Measurements from ENCODE around the gene ARSB.

The ARSB gene

GRCh38 chr5:78763659-78764189, 221.4 kb downstream of the ARSB start:
- TF ChIP-seq REST (IDR thresholded peaks at IDR 0.05; ENCODE audit: insufficient read depth in 1 of 2, low read depth in 2 of 2, low read length in 2 of 2): no peak
- no peak for TF ChIP-seq FOXP2 (optimal IDR thresholded peaks at IDR 0.05; ENCODE audit: borderline replicate concordance, extremely low read depth, extremely low read length, insufficient read depth)
- no peak for TF ChIP-seq TAF1 (IDR thresholded peaks at IDR 0.05; ENCODE audit: borderline replicate concordance, insufficient read depth, low read length)
- TF ChIP-seq SIN3A (IDR thresholded peaks at IDR 0.05; ENCODE audit: borderline replicate concordance, insufficient read depth, low read length): no peak
- TF ChIP-seq POLR2AphosphoS5 (IDR thresholded peaks at IDR 0.05; ENCODE audit: low read depth, low read length): no peak

GRCh38 chr5:78761840-78762239, 223.3 kb downstream of the ARSB start:
- no peak for TF ChIP-seq REST (IDR thresholded peaks at IDR 0.05; ENCODE audit: insufficient read depth in 1 of 2, low read depth in 2 of 2, low read length in 2 of 2)

GRCh38 chr5:78760770-78761169, 224.3 kb downstream of the ARSB start:
- TF ChIP-seq FOXP2 (optimal IDR thresholded peaks at IDR 0.05; ENCODE audit: borderline replicate concordance, extremely low read depth, extremely low read length, insufficient read depth) (no peak), POLR2AphosphoS5 (IDR thresholded peaks at IDR 0.05; ENCODE audit: low read depth, low read length) (no peak), SIN3A (IDR thresholded peaks at IDR 0.05; ENCODE audit: borderline replicate concordance, insufficient read depth, low read length) (no peak), REST (IDR thresholded peaks at IDR 0.05; ENCODE audit: insufficient read depth in 1 of 2, low read depth in 2 of 2, low read length in 2 of 2) (no peak), TAF1 (IDR thresholded peaks at IDR 0.05; ENCODE audit: borderline replicate concordance, insufficient read depth, low read length) (no peak)

- no peak for TF ChIP-seq FOXP2 (optimal IDR thresholded peaks at IDR 0.05; ENCODE audit: borderline replicate concordance, extremely low read depth, extremely low read length, insufficient read depth)
- TF ChIP-seq TAF1 (IDR thresholded peaks at IDR 0.05; ENCODE audit: borderline replicate concordance, insufficient read depth, low read length): no peak
- TF ChIP-seq REST (IDR thresholded peaks at IDR 0.05; ENCODE audit: insufficient read depth in 1 of 2, low read depth in 2 of 2, low read length in 2 of 2): no peak
- no peak for TF ChIP-seq SIN3A (IDR thresholded peaks at IDR 0.05; ENCODE audit: borderline replicate concordance, insufficient read depth, low read length)
- no peak for TF ChIP-seq POLR2AphosphoS5 (IDR thresholded peaks at IDR 0.05; ENCODE audit: low read depth, low read length)
Measured at GRCh38 chr5:78760366-78760765, 224.7 kb downstream of the ARSB start.

GRCh38 chr5:78758169-78758839, 226.8 kb downstream of the ARSB start:
- no peak for TF ChIP-seq REST (IDR thresholded peaks at IDR 0.05; ENCODE audit: insufficient read depth in 1 of 2, low read depth in 2 of 2, low read length in 2 of 2)
- no peak for TF ChIP-seq FOXP2 (optimal IDR thresholded peaks at IDR 0.05; ENCODE audit: borderline replicate concordance, extremely low read depth, extremely low read length, insufficient read depth)
- no peak for TF ChIP-seq POLR2AphosphoS5 (IDR thresholded peaks at IDR 0.05; ENCODE audit: low read depth, low read length)
- no peak for TF ChIP-seq TAF1 (IDR thresholded peaks at IDR 0.05; ENCODE audit: borderline replicate concordance, insufficient read depth, low read length)
- no peak for TF ChIP-seq SIN3A (IDR thresholded peaks at IDR 0.05; ENCODE audit: borderline replicate concordance, insufficient read depth, low read length)

Data from PFSK-1 (cell line).